ENCODE data around the gene ELK3.

Gene ELK3

GRCh38 chr12:96185914-96186313 is 8.3 kb upstream of the ELK3 start (continued):
- TF ChIP-seq PATZ1 (CRISPR knock-in tag; IDR thresholded peaks at IDR 0.05; ENCODE audit: borderline replicate concordance) = no peak
- TF ChIP-seq CREB5 (CRISPR knock-in tag; IDR thresholded peaks at IDR 0.05; ENCODE audit: low read depth) = no peak
- TF ChIP-seq ARNTL (CRISPR knock-in tag; IDR thresholded peaks at IDR 0.05; ENCODE audit: borderline replicate concordance, low read depth) = no peak

GRCh38 chr12:96186607-96187301 is 7.4 kb upstream of the ELK3 start:
- TF ChIP-seq PPARA (CRISPR knock-in tag; IDR thresholded peaks at IDR 0.05; ENCODE audit: borderline replicate concordance) = no peak
- TF ChIP-seq CSDC2 (CRISPR knock-in tag; IDR thresholded peaks at IDR 0.05) = no peak
- no peak for TF ChIP-seq SNAI2 (CRISPR knock-in tag; IDR thresholded peaks at IDR 0.05)
- no peak for TF ChIP-seq ZFP30 (CRISPR knock-in tag; IDR thresholded peaks at IDR 0.05)
- no peak for TF ChIP-seq CSRNP3 (CRISPR knock-in tag; IDR thresholded peaks at IDR 0.05)
- no peak for TF ChIP-seq ESRRG (CRISPR knock-in tag; IDR thresholded peaks at IDR 0.05)
- no peak for TF ChIP-seq RARB (CRISPR knock-in tag; IDR thresholded peaks at IDR 0.05)
- TF ChIP-seq ZFP3 (CRISPR knock-in tag; IDR thresholded peaks at IDR 0.05) = no peak
- no peak for TF ChIP-seq CREB5 (CRISPR knock-in tag; IDR thresholded peaks at IDR 0.05; ENCODE audit: low read depth)
- TF ChIP-seq BACH2 (CRISPR knock-in tag; IDR thresholded peaks at IDR 0.05; ENCODE audit: borderline replicate concordance) = no peak
- TF ChIP-seq PATZ1 (CRISPR knock-in tag; IDR thresholded peaks at IDR 0.05; ENCODE audit: borderline replicate concordance) = no peak
- no peak for TF ChIP-seq ISL1 (CRISPR knock-in tag; IDR thresholded peaks at IDR 0.05)
- no peak for TF ChIP-seq ZNF565 (CRISPR knock-in tag; conservative IDR thresholded peaks at IDR 0.05; ENCODE audit: low read depth)
- TF ChIP-seq ZNF70 (CRISPR knock-in tag; IDR thresholded peaks at IDR 0.05) = no peak
- no peak for TF ChIP-seq ZC3H10 (CRISPR knock-in tag; IDR thresholded peaks at IDR 0.05)
- no peak for TF ChIP-seq ARNTL (CRISPR knock-in tag; IDR thresholded peaks at IDR 0.05; ENCODE audit: borderline replicate concordance, low read depth)
- TF ChIP-seq TOX (CRISPR knock-in tag; IDR thresholded peaks at IDR 0.05; ENCODE audit: borderline replicate concordance) = no peak
- no peak for ATAC-seq

- ATAC-seq = no peak
- TF ChIP-seq TCF4 (CRISPR knock-in tag; IDR thresholded peaks at IDR 0.05; ENCODE audit: borderline replicate concordance) = no peak
- TF ChIP-seq TOX (CRISPR knock-in tag; IDR thresholded peaks at IDR 0.05; ENCODE audit: borderline replicate concordance) = no peak
- no peak for TF ChIP-seq ZFP3 (CRISPR knock-in tag; IDR thresholded peaks at IDR 0.05)
- no peak for TF ChIP-seq ZNF8 (CRISPR knock-in tag; IDR thresholded peaks at IDR 0.05)
- no peak for TF ChIP-seq CSRNP3 (CRISPR knock-in tag; IDR thresholded peaks at IDR 0.05)
- TF ChIP-seq ARNTL (CRISPR knock-in tag; IDR thresholded peaks at IDR 0.05; ENCODE audit: borderline replicate concordance, low read depth) = no peak
- TF ChIP-seq POU6F1 (CRISPR knock-in tag; IDR thresholded peaks at IDR 0.05; ENCODE audit: borderline replicate concordance, low read depth) = no peak
- no peak for TF ChIP-seq PATZ1 (CRISPR knock-in tag; IDR thresholded peaks at IDR 0.05; ENCODE audit: borderline replicate concordance)
- no peak for TF ChIP-seq ZNF70 (CRISPR knock-in tag; IDR thresholded peaks at IDR 0.05)
Measured at GRCh38 chr12:96187956-96188355, 6.2 kb upstream of the ELK3 start.
